Measurements from ENCODE around the gene NEUROD2.

The NEUROD2 gene

DNA sequence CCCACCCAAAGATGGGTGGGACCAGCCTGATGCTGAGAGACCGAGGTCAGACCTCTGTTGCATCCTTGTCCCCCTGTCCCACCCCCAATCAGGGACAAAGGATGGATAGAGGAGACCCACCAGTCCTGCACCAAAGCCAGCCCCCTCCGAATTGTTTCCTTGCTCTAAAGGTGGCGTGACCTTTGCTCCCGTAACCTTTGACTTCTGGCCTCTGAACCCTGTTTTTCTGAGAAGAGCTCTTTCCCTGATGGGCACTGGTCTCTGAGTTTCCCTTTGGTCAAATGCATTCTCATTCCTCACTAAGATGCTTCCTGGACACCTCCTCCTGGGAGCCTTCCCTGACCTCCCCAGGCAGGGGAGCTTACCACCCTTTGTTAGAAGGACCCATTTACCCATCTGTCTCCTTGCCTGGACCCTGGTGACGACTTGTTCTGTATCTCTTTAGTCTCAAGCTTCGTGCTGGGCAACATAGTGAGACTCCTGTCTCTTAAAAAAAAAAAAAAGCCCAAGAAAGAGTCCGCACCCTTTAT, 5.3 kb upstream of the NEUROD2 start:
- no peak overlapping the region for H3K4me2 ChIP-seq (ENCODE audit: low read length)
- H3K36me3 ChIP-seq (ENCODE audit: insufficient read depth, low read length): no peaks in the 10 kb centered on the region
- no peak overlapping the region for H3K4me3 ChIP-seq (ENCODE audit: low read length)
- H3K9me3 ChIP-seq (replicated peaks; ENCODE audit: low read length): no peaks in the 10 kb centered on the region
- peaks cover 4% of the 10 kb centered on the region for H3K4me1 ChIP-seq (ENCODE audit: control insufficient read depth, insufficient read depth, low read length)
- H3K9ac ChIP-seq (ENCODE audit: low read depth, low read length): no peak overlapping the region
- peaks cover 62% of the 10 kb centered on the region for H3K27me3 ChIP-seq (ENCODE audit: control insufficient read depth, insufficient read depth, low read length)

DNA sequence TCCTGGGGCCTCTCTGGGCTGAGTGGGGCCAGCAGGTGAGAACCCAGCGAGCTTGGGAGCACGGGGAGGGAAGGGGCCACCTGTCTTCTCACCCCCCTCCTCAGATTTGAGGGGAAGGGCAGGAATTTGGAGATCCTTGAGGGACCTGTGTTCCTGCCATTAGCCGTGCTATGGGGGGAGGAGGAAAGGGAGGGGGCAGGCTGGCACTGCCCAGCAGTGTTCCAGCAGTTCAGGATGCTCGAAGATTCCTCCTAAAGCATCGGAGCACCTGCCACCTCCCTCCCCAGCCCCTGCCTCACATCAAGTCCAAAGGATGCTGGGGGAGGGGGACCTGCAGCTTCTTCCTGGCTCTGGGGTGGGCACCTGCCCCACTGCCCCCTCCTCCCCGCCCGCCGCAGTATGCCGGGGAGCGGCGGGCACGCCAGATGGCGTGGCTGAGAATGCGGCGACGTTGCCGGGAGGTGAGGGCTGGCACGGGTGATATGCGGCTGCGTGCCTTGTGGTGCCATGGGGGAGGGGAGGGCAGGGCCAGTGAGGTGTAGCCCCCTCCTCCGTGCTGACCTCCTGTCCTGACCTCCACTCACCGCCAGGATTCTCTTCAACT, 4.7 kb upstream of the NEUROD2 start:
- H3K4me3 ChIP-seq (ENCODE audit: low read length): no peak overlapping the region
- H3K4me2 ChIP-seq (ENCODE audit: low read length): no peak overlapping the region
- no peak overlapping the region for H3K9ac ChIP-seq (ENCODE audit: low read depth, low read length)
- no peaks in the 10 kb centered on the region for H3K9me3 ChIP-seq (replicated peaks; ENCODE audit: low read length)
- peaks cover 66% of the 10 kb centered on the region for H3K27me3 ChIP-seq (ENCODE audit: control insufficient read depth, insufficient read depth, low read length)
- H3K36me3 ChIP-seq (ENCODE audit: insufficient read depth, low read length): no peaks in the 10 kb centered on the region
- peaks cover under 1% of the 10 kb centered on the region for H3K4me1 ChIP-seq (ENCODE audit: control insufficient read depth, insufficient read depth, low read length)

DNA sequence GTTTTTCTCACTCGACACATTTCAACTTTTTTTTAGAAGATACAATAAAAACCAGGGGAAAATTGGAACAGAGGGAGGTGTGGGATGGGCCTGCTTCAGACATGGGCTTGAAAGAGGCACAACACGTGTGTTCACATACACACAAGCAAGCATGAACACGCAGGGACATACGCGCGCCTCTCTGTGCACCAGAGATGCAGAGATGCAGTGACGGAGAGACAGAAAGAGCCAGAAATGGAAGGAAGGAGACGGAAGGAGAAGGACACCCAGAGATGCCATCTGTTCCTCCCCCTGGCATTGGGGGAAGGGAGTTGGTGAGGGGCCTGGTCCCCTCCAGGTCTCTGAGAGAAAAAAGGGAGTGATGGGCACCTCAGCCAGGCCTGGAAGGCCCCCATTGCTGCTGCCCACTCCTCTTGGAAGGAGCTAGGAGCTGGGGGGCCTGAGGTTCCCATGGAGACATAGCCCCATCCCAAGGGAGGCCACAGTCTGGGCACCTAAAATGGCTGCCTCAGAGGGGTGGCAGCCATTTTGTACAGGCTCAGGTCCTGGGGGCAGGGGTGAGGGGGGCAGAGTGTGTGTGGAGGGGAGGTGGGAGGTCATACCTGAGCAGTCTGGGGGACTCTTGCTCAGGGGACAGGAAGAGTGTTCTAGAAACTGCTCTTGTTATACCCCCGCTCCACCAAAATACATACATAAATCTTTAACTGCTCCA, 3.8 kb upstream of the NEUROD2 start:
- Histone ChIP-seq H3K9me3 (replicated peaks; ENCODE audit: low read length) (no peaks in the 10 kb centered on the region), H3K27me3 (ENCODE audit: control insufficient read depth, insufficient read depth, low read length) (peaks cover 65% of the 10 kb centered on the region), H3K4me3 (ENCODE audit: low read length) (no peak overlapping the region)

DNA sequence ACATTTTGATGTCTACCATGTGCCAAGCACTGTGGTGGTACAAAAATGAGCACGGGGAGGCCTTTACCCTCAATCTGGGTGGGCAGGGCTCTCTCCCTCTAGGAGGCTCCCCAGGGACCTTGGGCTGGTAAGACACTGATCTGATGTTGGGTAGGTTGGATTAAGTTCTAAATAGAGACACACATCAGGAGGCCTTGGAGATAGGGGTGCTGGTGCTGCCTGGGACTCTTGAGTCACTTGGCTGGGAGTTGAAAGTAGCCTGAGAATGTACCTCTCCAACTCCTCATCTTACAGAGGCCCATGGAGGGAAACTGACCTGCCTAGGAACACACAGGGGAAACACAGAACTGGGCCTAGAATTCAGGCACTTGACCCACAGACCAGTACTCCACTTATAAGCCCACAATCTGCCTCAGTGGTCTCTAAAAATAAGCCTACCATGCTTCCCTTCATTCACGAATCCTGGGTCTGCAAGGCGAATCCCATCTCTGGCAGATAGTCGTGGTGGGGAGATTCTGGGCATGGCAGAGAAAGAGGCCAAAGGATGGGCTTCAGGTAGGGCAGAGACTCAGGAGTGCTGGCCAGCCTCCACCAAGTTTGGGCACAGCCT, 1.8 kb upstream of the NEUROD2 start:
- Histone ChIP-seq H3K27me3 (ENCODE audit: control insufficient read depth, insufficient read depth, low read length) (peaks cover 74% of the 10 kb centered on the region), H3K9me3 (replicated peaks; ENCODE audit: low read length) (no peaks in the 10 kb centered on the region), H3K4me2 (ENCODE audit: low read length) (no peak overlapping the region), H3K36me3 (ENCODE audit: insufficient read depth, low read length) (no peaks in the 10 kb centered on the region), H3K4me3 (ENCODE audit: low read length) (no peak overlapping the region), H3K4me1 (ENCODE audit: control insufficient read depth, insufficient read depth, low read length) (no peaks in the 10 kb centered on the region), H3K9ac (ENCODE audit: low read depth, low read length) (no peak overlapping the region)

More for the DNA sequence above, 3.8 kb upstream of the NEUROD2 start:
- Histone ChIP-seq H3K9ac (ENCODE audit: low read depth, low read length) (no peak overlapping the region), H3K4me1 (ENCODE audit: control insufficient read depth, insufficient read depth, low read length) (no peaks in the 10 kb centered on the region), H3K36me3 (ENCODE audit: insufficient read depth, low read length) (no peaks in the 10 kb centered on the region), H3K4me2 (ENCODE audit: low read length) (no peak overlapping the region)

DNA sequence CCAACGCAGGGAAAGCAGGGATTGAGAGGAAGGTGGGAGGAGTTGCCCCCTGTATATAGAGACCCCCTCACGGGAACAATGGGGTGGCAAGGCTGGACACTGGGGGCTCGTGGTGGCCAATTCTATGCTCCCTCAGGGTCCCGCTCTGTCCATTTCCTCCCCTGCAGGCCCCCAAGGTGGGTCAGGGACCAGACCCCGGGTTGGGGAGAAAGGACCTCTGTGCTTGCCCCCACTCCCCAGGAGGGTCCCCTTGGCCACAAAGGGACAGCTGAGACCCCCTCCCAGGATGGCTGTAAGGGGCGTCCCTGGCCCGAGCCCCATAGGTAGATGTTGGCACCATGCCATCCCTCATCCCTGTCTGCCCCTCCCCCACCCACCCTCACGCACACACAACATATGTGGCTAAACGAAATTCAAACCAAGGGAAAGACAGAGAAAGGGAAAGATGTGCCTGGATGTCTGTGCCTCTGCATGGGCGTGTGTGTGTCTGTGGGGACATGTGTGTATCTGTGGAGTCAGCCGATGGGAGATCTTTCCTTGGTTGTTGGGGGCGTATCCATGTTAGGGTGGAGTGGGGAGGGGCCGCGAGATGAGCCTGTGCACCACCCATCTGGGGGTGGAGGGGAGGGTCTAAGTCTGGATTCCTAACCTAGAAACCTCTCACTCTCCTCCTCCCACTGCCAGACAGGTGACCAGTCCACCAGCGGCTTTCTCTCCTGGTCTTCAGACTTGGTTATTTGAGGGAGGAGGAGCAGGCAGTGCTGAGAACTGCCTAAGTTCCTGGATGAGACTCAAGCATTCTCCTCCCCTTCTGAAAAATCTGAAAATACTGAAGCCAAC, 642 bp upstream of the NEUROD2 start:
- Histone ChIP-seq H3K9me3 (replicated peaks; ENCODE audit: low read length) (no peaks in the 10 kb centered on the region), H3K4me3 (ENCODE audit: low read length) (no peak overlapping the region), H3K9ac (ENCODE audit: low read depth, low read length) (no peak overlapping the region), H3K36me3 (ENCODE audit: insufficient read depth, low read length) (no peaks in the 10 kb centered on the region), H3K27me3 (ENCODE audit: control insufficient read depth, insufficient read depth, low read length) (peaks cover 82% of the 10 kb centered on the region), H3K4me2 (ENCODE audit: low read length) (no peak overlapping the region), H3K4me1 (ENCODE audit: control insufficient read depth, insufficient read depth, low read length) (no peaks in the 10 kb centered on the region)

DNA sequence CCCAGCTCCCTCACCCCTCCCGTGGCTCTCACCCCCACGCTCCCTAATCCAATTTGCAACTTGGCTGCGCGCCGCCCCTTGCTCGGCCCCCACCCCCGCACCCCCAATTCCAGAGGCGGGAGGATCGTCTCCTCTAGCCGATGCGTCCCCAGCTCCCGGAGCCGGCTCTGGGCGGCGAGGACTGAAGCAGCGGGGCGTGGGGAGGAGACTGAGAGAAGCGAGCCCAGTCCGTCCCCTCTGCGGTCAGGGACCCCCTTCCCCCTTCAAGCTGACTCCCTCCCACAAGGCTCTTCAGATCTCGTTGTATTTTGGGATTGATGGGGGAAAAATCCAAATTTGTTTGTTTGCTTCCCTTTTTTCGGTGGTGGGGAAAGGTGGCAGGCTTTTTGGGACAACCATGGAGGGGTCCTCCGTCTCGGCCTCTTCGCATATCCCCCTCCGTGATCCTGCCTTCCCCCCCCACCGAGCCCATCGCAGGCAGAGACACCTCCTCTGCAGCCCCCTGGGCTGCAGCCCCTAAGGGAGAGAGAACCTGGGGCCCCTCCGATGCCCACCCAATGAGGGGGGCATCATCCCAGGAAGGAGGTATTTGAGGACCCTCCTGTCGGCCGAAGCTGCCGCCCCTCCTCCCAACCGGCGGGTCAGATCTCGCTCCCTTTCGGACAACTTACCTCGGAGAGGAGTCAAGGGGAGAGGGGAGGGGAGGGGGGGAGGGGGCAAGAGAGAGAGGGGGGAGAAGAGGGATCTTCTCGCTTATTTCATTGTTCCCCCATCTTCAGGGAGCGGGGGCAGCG, 466 bp downstream of the NEUROD2 start:
- no peak overlapping the region for H3K4me3 ChIP-seq (ENCODE audit: low read length)
- no peak overlapping the region for H3K4me2 ChIP-seq (ENCODE audit: low read length)
- H3K9me3 ChIP-seq (replicated peaks; ENCODE audit: low read length): no peaks in the 10 kb centered on the region
- no peaks in the 10 kb centered on the region for H3K36me3 ChIP-seq (ENCODE audit: insufficient read depth, low read length)
- peaks cover 83% of the 10 kb centered on the region for H3K27me3 ChIP-seq (ENCODE audit: control insufficient read depth, insufficient read depth, low read length)
- H3K4me1 ChIP-seq (ENCODE audit: control insufficient read depth, insufficient read depth, low read length): no peaks in the 10 kb centered on the region
- H3K9ac ChIP-seq (ENCODE audit: low read depth, low read length): no peak overlapping the region

DNA sequence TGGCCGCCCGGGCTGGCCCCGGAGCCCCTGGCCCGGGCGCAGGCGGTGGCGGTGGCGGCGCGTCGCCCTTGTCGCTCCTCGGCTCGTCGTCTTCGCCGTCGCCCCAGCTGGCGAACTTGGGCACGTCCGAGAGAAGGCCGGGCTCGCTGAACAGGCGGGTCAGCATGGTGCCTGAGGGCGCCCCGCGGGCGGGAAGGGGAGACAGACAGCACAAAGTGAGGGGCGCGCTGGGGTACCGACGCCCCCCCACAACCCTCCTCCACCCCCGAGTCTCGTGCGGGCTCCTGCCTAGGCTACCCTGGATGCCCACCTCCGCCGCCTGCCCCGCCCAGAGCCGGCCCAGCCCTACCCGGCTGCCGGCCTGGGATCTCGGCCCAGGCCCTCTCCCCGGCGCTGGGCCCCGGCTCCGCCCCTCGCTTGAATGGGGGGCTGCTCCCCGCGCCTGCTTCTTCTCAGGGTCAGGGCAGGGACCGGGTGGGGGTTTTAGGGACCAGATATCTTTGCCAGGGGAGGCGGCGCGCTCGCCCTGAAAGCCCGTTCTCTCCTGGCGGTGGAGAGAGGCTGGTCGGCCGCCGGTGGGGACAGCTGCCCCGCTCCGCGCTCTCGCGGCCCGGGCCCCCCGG, 1.2 kb downstream of the NEUROD2 start:
- H3K36me3 ChIP-seq (ENCODE audit: insufficient read depth, low read length): no peaks in the 10 kb centered on the region
- H3K9me3 ChIP-seq (replicated peaks; ENCODE audit: low read length): no peaks in the 10 kb centered on the region
- peaks cover 90% of the 10 kb centered on the region for H3K27me3 ChIP-seq (ENCODE audit: control insufficient read depth, insufficient read depth, low read length)
- no peak overlapping the region for H3K9ac ChIP-seq (ENCODE audit: low read depth, low read length)
- H3K4me3 ChIP-seq (ENCODE audit: low read length): no peak overlapping the region
- H3K4me1 ChIP-seq (ENCODE audit: control insufficient read depth, insufficient read depth, low read length): no peaks in the 10 kb centered on the region
- no peak overlapping the region for H3K4me2 ChIP-seq (ENCODE audit: low read length)

DNA sequence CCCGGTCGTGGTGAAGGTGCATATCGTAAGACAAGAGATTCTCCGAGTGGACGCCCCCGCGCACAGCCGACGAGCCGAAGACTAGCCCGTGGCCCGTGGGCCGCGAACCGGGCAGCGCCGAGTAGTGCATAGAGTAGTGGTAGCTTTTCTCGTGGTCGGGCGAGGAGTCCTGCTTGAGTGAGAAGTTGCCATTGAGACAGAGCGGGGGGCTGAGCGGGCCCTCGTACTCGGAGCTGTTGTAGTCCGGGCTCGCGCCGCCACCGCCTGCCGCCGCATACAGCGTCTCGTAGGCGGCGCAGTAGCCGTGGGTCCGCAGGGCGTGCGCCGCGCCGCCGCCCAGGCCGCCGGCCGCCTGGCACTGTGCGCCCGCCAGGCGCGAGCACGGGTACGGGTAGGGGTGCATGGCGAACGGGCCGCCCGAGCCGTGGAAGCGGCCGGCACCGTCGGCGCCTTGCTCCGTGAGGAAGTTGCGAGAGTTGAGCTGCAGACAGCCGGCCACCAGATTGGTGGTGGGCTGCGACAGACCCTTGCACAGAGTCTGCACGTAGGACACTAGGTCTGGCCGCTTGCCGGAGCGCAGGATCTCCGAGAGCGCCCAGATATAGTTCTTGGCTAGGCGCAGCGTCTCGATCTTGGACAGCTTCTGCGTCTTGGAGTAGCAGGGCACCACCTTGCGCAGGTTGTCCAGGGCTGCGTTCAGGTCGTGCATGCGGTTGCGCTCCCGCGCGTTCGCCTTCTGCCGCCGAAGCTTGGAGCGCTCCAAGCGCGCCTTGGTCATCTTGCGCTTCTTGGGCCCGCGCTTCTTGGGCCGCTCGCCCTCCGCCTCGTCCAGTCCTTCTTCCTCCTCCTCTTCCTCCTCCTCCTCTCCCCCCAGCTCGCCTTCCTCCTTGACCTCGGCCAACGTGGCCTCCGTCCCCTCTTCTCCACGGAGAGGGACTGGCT, 2.0 kb downstream of the NEUROD2 start:
- Histone ChIP-seq H3K27me3 (ENCODE audit: control insufficient read depth, insufficient read depth, low read length) (peaks cover 90% of the 10 kb centered on the region), H3K9me3 (replicated peaks; ENCODE audit: low read length) (no peaks in the 10 kb centered on the region), H3K4me1 (ENCODE audit: control insufficient read depth, insufficient read depth, low read length) (no peaks in the 10 kb centered on the region), H3K4me3 (ENCODE audit: low read length) (no peak overlapping the region), H3K9ac (ENCODE audit: low read depth, low read length) (no peak overlapping the region), H3K36me3 (ENCODE audit: insufficient read depth, low read length) (no peaks in the 10 kb centered on the region), H3K4me2 (ENCODE audit: low read length) (no peak overlapping the region)

DNA sequence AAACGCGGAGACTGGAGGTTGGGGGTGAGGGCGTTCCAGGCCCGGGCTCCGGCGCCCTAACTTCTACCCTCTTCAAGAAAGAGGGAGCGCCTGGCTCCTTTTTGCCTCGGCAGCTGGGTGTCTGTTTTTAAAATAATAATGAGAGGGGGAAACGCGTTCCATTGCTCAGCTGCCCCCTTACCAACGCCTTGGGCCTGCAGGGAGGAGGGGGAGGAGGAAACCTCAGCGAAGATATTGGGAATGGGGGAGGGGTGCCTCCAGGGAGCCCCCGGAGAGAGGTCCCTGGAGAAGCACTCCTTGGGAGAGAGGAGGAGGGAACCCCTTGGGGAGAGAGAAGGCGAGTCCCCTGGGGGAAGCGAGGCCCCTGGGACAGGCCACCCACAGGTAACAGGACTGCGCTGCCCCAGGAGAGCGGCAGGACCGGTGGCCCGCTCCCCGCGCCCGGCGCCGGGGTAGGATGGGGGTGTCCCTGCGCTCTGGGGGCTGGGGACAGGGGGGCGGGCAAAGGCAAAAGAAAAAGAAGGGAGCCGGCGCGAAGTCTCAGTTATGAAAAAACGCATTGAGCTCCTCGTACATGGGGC, 2.7 kb downstream of the NEUROD2 start:
- H3K4me3 ChIP-seq (ENCODE audit: low read length): no peak overlapping the region

More for the DNA sequence above, 2.7 kb downstream of the NEUROD2 start:
- H3K9me3 ChIP-seq (replicated peaks; ENCODE audit: low read length): no peaks in the 10 kb centered on the region
- no peaks in the 10 kb centered on the region for H3K4me1 ChIP-seq (ENCODE audit: control insufficient read depth, insufficient read depth, low read length)
- no peak overlapping the region for H3K9ac ChIP-seq (ENCODE audit: low read depth, low read length)
- no peak overlapping the region for H3K4me2 ChIP-seq (ENCODE audit: low read length)
- no peaks in the 10 kb centered on the region for H3K36me3 ChIP-seq (ENCODE audit: insufficient read depth, low read length)
- peaks cover 95% of the 10 kb centered on the region for H3K27me3 ChIP-seq (ENCODE audit: control insufficient read depth, insufficient read depth, low read length)

Measured in skeletal muscle satellite cell (primary cell).